Glomerular endothelial cell (primary cell): ENCODE results near the gene PRKACB. TPM values are rescaled to one million over a fixed set of nuclear protein-coding genes. Genes with fewer than 3 reads are reported as not detected.

ENCODE experiments used
- DNase-seq: peaks from one replicate; pipeline ENCODE4 v3.0.0-alpha.2; 2011; ENCODE audit warnings: low read depth, low spot score; ENCODE audit errors: extremely low read depth
- total RNA-seq: library from RNA; depleted of rRNA; stranded (reverse); fragments of >200 nt; gene quantifications from 2 replicates; pipeline ENCODE4 v1.2.3, GENCODE V29; 2015

The PRKACB gene
- total RNA-seq, 1 donor from 2014 or later = 43.3 TPM

DNA sequence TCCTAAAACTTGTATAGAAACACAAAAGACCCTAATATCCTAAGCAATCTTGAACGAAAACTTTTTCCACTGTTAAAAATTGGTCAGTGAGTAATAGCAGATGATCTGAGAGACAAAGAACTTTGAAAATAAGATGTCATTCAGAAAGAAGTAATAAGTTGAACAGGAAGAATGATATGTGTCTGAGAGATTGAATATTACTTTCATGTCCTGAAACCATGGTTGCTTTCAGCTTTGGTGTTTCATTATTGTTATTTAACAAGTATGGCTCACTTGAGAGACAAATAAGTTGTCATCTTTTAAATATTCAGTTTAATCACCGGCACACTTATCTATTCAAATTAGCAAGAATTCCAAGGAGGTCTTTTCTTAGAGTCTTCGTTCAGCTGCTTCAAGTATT lies 11.4 kb downstream of the PRKACB start:
- DNase-seq = no peak

DNA sequence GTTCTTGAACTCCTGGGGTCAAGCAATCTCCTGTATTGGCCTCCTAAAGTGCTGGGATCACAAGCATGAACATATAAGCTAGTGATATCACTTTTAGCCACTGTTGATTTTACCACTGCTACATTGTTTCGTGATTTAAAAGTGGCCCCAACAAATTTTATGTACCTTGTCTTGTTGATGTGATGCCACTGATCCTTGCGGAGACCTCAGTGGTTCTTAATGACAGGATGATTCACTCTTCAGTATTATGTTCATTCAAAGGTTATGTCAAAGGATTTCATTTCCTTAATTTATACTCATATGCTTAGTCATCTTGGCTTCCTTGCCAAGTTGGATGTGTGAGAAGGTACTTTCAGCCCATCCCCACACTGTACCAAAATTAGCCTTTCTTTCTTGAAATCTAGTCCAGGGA lies 12.1 kb downstream of the PRKACB start:
- DNase-seq = no peak

DNA sequence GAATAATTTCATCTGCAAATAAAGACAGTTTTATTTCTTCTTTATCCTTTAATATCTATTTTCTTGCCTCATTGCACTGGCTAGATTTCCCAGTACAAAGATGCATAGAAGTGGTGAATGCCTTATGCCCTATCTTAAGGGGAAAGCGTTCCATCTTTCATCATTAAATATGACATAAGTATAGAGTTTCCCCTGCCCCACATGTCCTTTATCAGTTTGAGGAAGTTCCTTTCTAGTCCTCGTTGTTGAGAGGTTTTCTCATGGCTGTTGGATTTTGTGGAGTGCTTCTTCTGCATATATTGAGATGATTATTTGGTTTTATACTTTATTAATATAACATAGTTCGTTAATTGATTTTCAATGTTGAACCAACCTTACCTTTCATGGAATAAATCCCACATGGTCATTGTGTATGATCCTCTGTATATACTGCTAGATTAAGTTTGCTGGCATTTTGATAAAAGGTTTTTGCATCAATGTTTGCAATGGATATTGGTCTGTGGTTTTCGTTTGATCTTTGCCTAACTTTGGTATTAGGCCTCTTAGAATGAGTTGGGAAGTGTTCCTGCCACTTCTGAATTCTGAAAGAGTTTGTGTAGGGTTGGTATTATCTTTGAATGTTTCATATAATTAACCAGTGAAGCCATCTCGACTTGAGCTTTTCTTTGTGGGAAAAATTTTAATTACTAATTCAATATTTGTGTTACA lies 15.6 kb downstream of the PRKACB start:
- DNase-seq = no peak

DNA sequence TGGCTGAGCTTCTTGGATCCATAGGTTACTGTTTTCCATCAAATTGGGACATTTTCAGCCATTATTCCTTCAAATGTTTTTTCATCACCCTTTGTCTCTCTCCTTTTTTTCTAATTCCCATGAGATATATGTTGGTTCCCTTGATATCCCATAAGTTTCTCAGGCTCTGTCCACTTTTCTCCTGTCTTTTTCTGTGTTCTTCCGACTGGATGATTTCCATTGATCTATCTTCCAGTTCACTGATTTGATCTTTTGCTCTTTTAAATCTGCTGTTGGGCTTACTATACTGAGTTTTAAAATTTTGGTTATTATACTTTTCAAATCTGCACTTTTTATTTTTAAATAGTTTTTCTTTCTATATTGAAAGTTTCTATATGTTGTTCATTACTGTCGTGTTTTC lies 18.2 kb downstream of the PRKACB start:
- no peak for DNase-seq

DNA sequence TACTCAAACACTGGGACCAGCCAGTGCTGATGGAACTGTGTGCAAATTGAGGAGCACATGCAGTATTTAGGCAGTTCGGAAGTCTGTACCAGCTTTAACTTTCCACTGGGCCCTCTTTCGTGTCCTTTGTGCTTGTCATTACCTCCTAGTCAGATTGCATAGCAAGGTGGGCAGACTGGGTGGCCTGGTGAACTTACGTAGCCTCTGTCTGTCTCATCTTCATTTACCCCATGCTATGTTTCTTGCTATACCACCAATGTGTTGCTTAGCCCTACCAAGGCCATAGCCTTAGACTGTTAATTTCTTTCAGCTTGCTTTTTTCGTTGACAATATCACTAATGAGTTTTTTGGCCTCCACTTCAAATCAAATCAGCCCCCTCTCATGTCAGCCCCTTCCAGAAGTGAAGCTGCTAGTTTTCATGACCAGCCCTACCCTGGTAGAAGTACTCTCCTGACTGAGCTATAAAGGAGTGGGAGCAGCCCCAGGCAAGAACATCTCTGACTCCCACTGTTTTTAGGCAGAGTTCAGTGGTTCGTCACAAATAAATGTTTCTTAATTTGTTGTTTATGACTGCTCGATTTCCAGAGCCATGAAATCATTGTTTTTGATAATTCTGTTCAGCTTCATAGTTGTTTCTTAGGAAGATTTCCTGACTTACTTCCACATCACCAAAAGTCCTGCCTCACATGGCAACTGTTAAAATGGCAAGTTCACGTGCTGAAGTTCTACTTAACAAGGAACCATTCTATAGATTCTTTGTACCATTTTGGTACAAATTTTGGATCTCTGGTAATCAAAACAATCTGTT lies 19.3 kb downstream of the PRKACB start:
- DNase-seq = no peak

DNA sequence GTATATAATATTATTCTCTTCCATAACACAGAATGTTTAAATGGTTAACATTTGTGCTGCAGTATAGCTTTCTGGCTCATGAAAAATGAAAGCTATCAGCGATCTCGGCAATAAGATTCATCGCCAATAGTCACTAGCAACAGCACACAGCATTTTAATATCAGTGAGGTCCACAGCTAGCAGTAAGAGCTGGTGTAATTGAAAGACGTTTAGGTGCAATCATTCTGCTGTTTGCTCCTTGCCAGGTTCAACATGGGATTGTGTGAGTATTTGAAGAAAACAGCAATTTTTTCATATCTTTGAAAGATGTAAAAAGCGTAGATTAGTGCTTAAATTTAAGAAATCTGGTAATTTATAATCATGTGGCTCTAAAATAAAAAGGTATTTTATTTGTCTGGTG lies 20.1 kb downstream of the PRKACB start:
- no peak for DNase-seq

DNA sequence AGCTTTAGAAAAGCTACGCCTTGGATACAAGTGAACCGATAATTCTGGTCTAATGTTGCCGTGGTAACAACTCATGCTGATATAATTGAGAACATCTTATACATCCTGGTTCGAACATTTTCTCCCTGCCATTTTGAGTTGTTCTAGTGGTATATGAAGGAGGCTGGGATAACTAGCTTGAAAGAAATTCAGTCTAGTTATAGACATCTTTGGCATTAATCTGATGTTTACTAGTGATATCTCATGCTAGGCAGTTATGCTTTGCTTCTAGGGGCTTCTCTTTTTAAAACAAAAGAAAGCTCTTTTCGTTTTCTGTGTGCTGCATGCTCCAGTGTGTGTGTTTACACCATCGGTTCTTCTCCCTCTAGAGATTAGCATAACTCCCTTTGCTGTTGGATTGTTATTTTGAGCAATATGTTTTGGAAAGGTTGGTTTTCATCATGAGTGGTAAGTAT lies 20.5 kb downstream of the PRKACB start:
- no peak for DNase-seq

DNA sequence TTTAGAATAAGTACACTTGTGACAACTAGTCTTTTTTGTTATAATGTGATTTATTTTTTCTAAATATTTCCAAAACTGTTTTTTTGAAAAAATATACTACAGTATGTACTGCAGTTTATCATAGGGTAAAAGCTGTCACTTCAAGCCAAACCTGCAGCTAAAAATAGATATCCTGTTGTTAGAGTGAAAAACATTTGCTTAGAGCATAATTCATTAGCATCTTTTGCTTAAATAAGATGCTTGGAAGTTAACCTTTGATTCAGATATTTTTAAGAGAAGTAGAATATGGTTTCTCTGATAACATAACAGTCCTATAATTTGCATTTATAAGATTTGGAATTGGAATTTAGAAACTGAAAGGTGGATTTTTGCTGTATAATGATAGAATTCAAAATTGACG lies 21.5 kb downstream of the PRKACB start:
- no peak for DNase-seq

DNA sequence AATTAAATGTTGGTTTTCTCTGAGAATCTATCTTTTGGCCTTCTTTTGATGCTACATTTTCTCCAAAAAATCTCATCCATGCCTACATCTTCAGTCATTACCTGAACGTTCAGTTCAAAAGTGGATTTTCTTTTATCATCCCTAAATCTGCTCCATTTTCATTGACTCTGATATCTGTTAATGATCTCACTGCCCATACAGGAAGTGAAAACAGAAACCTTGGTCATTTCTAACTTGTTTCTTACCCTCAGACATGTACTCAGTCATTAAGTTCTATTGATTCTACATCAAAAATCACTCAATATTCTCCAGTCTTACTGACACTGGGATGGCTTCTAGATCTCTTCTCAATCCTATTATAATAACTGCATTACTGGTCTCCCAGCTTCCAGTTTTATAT lies 22.7 kb downstream of the PRKACB start:
- DNase-seq = no peak

DNA sequence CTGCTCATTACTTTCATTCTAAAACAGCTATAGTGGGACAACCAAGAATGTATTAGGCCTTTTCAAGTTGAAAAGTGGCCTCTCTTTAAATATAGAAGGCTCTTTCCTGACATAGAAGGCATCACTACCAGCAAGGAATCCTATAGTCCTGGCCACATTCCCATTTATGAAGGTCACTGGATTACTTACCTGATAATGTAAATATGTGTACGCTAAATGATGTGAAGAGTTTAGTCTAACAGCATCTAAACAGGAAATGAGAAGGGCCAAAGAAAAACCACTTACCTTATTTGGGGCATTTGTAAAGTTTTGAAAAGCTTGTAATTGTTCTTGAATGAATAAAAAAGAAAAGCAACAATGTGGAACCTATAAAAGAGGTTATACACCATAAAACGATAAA lies 24.7 kb downstream of the PRKACB start:
- no peak for DNase-seq

DNA sequence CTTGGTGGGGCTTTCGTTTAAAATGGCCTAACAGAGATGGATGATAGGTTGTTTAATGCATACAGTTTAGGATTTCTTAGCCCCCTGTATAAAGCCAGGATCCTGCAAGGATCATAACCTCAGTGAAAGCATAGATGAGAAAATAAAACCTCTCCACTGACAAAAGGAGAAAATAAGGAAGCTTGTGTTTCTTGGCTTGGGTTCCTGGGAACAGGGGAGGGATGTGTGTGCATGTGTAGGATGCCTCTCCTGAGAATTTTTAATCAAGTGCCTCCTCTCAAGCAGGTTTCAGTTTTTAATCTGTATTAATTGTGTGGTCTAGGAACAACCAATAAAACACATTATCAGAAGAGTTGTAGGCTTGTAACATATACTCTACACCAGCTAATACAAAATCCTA lies 26.1 kb downstream of the PRKACB start:
- no peak for DNase-seq

DNA sequence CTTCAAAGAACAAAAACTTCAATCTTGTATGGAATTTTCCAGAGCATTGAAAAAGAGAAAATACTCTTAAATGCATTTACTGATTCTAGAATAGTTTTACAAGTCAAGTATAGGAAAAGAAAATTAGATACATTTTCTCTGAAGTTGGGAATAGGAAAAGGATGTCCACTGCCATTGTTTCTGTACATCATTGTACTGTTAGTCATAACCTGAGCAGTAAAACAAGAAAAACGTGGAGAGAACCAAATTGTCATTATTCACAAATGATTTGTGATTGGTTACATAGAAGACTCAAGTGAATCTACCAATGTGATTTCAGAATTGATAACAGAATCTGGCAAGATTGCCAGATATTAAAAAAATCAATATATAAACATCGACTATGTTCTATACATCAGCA lies 27.4 kb downstream of the PRKACB start:
- DNase-seq = no peak

DNA sequence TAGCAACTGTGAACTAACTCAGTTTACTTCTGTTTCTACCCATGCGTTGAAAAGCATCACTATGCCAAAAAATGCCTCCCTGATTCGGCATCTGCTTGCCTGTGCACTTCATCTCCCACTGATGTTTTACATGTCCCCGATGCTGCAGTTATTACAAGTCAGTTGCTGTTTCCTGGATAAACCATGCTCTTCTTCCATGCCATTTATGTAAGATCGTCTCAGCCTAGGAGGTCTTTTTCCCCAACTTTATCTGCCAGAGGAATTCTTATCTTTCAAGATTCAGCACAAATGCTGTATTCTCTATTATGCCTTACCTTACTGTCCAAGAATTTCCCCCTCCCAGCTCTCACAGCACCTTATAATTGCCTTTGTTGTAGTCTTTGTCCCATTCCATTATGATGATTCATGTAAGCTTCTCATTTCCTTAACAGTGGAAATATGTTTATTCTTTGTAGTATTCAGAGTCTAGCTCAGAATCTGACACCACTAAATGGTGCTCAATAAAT lies 30.0 kb downstream of the PRKACB start:
- peak; percentile 91 for DNase-seq

DNA sequence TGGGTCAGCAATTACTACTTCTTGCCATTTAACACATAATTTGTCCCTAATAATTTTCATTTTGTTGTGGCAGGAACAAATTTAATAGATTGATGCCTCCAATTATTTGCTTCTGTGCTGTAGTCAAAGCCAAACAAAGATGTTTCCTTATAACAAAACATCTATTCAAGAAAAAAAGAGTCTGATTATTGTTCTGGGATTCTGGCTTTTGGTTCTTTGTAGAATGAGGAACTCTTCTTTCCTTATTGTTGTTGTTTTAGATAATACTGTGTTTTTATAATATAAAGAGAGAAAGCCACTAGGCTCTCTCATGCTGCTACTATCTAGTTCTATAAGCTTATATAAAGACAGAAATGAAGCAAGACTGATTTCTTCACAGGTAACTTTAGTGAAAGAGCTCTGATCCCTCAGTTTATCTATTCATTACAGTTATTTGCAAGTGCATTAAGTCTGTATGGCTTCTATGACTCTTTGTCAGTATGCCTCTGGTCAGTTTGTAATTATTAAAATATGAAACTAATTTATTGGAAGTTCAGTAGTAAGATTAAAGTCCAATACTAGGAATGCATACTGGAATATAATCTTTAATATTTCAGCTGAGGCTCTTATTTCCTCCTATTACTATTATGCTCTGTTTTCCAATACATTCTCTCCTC lies 37.4 kb downstream of the PRKACB start:
- no peak for DNase-seq

DNA sequence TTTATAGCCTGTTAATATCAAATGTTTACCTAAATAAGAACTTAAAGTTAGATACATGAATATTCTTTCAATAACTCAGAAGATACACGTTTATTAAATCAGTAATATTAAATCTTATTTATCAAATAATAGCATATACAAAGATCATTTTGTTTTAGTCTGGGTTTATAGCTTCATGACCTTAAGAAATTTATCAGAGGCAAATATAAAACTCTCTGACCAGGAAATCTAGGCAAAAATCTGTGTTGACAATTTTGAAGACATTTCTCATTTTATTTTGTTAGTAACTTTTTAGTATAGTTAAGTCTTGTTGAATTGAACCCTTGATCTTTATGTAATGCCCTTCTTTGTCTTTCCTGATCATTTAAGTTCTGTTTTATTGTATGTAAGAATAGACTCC lies 46.4 kb downstream of the PRKACB start:
- no peak for DNase-seq

DNA sequence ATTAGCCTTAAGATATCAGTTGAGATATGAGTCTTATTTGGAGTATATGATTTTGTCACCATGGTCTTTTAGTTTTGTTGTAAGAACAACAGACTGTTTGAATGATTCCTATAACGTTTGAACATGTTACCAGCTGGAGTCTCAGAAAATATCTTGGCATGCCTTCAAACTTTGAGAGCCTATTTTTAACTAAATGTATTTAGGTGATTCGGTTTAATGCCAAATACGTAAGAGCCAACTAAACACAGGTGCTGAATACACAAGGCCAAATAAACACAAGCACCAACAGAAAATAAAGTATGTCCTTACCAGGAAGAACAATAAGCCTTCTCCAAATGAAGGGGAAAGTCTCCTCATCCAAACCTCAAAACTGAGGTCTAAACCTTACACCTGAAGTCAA lies 48.6 kb downstream of the PRKACB start:
- DNase-seq = no peak

DNA sequence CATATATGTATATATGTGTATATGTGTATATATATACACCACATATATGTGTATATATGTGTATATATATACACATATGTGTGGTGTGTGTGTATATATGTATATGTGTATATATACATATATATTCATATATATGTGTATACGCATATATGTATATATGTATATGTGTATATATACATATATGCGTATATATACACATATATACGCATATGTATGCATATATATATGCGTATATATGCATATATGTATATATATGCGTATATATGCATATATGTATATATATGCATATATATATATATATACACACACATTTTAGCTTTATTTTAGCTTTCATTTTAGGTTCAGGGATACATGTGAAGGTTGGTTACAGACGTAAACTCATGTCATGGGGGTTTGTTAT lies 54.8 kb downstream of the PRKACB start:
- DNase-seq = no peak

DNA sequence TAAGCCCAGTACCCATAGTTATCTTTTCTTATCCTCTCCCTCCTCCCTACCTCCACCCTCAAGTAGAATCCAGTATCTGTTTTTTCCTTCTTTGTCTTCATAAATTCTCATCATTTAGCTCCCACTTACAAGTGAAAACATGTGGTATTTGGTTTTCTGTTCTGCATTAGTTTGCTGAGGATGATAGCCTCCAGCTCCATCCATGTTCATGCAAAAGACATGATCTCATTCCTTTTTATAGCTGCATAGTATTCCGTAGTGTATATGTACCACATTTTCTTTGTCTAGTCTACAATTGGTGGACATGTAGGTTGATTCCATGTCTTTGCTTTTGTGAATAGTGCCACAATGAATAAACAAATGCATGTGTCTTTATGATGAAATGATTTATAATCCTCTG lies 55.2 kb downstream of the PRKACB start:
- no peak for DNase-seq

DNA sequence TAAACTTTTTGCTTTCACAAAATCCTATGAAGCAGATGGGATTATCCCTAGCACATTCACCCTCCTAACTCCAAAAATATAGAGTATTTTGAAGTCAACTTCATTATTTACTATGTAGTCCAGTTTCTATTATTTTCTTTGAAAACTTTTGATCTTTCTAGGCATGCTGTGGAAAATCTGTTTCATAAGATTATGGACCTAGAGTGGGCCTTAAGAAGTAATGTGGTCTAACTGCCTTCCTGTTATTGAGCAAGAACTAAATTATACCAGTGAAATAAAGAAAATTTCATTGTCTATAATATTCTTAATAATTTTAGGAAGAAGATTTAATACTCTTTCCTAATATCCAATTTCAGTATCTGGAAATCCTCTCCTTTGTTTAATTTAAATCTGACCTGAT lies 58.1 kb downstream of the PRKACB start:
- no peak for DNase-seq

DNA sequence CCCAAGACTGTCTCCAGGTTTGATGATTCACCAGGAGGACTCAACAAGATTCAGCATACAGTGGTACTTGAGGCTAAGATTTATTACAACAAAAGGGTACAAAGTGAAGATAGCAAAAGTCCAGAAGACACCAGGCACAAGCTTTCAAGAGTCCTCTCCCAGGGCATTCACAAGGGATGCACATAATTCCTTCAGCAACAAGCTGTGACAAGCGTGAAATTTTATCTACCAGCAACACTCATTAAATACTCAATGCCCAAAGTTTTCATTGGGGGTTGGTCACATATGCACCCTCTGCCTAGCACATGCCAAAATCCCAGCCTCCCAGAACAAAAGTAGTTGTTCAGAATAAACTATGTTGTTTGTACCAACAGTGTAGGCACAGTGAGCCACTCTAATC lies 62.3 kb downstream of the PRKACB start:
- DNase-seq = no peak

DNA sequence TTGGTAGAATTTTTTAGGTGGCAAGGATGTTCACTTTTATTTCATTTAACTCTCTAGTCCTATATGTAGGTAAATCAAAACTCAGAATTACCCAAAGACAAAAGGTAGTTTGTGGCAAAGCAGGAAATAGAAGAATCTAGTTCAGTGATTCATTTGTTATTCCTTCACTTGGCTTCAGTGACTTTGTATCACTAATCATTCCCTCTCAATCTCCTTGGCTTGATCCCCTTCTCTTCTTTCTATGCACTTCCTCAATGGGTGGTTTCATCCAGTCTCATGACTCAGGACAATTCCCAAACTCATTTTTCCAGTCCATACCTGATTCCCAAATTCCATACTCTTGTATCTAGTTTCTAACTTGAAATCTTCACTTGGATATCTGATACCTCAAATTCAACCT lies 64.9 kb downstream of the PRKACB start:
- no peak for DNase-seq
